OCI-LY1 (cell line): ENCODE data around the gene TCIRG1.
"Not testable (repeated sequence)": the region's sequence is repeated elsewhere in the genome, so short reads cannot be mapped to it uniquely, and the experiment has no call there.

Experiments used
- EZH2 ChIP-seq: fragments of 200-600 bp; sonication (generic), shearing (Covaris generic); IDR thresholded peaks from 2 replicates; pipeline ENCODE4 v1.8.0; 2017; ENCODE audit warnings: borderline replicate concordance, mixed run types, mild to moderate bottlenecking, antibody characterized with exemption, low read length, moderate library complexity, mixed read lengths
- TF ChIP-seq, protein P1 (sequence below): fragments of 200-600 bp; sonication (generic), shearing (Covaris generic); IDR thresholded peaks from 2 replicates; pipeline ENCODE4 v1.5.1; 2017; ENCODE audit warnings: mild to moderate bottlenecking, antibody characterized with exemption, low read length, moderate library complexity, mixed read lengths

DNA sequence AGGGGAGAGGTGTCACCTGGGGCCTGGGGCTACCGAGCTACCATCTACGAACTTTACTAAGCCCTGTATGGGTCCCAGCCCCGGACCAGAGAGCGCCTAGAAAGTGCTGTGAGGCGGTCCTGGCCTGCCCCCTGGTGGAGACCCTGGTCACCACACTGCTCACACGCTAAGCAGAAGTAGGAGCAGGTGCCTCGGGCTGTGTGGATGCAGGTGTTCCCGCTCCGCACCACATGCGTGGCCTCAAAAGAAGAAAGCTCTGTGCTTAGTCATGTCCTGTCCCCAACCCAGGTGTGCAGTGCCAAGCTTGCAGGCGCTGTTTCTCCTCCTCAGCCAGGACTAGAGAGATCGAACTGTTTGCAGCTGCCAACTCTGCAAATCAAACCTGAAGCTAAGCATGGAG, 45.0 kb upstream of the TCIRG1 start:
- TF ChIP-seq, protein P1, sequence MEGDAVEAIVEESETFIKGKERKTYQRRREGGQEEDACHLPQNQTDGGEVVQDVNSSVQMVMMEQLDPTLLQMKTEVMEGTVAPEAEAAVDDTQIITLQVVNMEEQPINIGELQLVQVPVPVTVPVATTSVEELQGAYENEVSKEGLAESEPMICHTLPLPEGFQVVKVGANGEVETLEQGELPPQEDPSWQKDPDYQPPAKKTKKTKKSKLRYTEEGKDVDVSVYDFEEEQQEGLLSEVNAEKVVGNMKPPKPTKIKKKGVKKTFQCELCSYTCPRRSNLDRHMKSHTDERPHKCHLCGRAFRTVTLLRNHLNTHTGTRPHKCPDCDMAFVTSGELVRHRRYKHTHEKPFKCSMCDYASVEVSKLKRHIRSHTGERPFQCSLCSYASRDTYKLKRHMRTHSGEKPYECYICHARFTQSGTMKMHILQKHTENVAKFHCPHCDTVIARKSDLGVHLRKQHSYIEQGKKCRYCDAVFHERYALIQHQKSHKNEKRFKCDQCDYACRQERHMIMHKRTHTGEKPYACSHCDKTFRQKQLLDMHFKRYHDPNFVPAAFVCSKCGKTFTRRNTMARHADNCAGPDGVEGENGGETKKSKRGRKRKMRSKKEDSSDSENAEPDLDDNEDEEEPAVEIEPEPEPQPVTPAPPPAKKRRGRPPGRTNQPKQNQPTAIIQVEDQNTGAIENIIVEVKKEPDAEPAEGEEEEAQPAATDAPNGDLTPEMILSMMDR: peak; percentile 46
- not testable (repeated sequence) for TF ChIP-seq EZH2
